Effector CD4-positive, alpha-beta T cell (primary cell): ENCODE data around the gene CABLES2.
"Not testable (repeated sequence)": the region's sequence is repeated elsewhere in the genome, so short reads cannot be mapped to it uniquely, and the experiment has no call there.

ENCODE experiments used
- DNase-seq: peaks from one replicate; pipeline ENCODE4 v3.0.0-alpha.2; 2020

The CABLES2 gene

GRCh38 chr20:62387933-62388635 is 19.0 kb downstream of the CABLES2 start:
- no peak for DNase-seq

GRCh38 chr20:62387219-62387913 is 19.7 kb downstream of the CABLES2 start:
- DNase-seq: no peak

- DNase-seq: peak; percentile 91
Measured at GRCh38 chr20:62386383-62387218, 20.5 kb downstream of the CABLES2 start, which contains the start of gene RPS21. Gene RPS21, plus strand, starts transcription at chr20:62387103. Its CDS starts 236 bp downstream, at chr20:62387339.

GRCh38 chr20:62382306-62383198 is 24.5 kb downstream of the CABLES2 start:
- DNase-seq: peak; percentile 73

GRCh38 chr20:62381842-62382241 is 25.2 kb downstream of the CABLES2 start:
- no peak for DNase-seq

GRCh38 chr20:62381202-62381797 is 25.8 kb downstream of the CABLES2 start:
- no peak for DNase-seq

GRCh38 chr20:62378215-62378614 is 28.9 kb downstream of the CABLES2 start:
- no peak for DNase-seq

GRCh38 chr20:62377615-62378178 is 29.4 kb downstream of the CABLES2 start:
- no peak for DNase-seq

- no peak for DNase-seq
Measured at GRCh38 chr20:62377064-62377461, 30.0 kb downstream of the CABLES2 start.

- DNase-seq: no peak
Measured at GRCh38 chr20:62376112-62377063, 30.7 kb downstream of the CABLES2 start.

- no peak for DNase-seq
Measured at GRCh38 chr20:62374331-62375152, 32.5 kb downstream of the CABLES2 start.

- not testable (repeated sequence) for DNase-seq
Measured at GRCh38 chr20:62373631-62374179, 33.4 kb downstream of the CABLES2 start.

- no peak for DNase-seq
Measured at GRCh38 chr20:62372042-62372993, 34.8 kb downstream of the CABLES2 start.

GRCh38 chr20:62371588-62372041 is 35.5 kb downstream of the CABLES2 start:
- no peak for DNase-seq

GRCh38 chr20:62370807-62371587 is 36.1 kb downstream of the CABLES2 start:
- DNase-seq: no peak

- DNase-seq: no peak
Measured at GRCh38 chr20:62370115-62370806, 36.8 kb downstream of the CABLES2 start.
